Panc1 (cell line): ENCODE results near the gene PPFIA4.

Experiments
- POLR2AphosphoS5 ChIP-seq: IDR thresholded peaks from 2 replicates; pipeline ENCODE4 v1.6.1; 2012; ENCODE audit warnings: mild to moderate bottlenecking, low read depth, low read length, moderate library complexity
- TF ChIP-seq, protein P1 (sequence below): fragments of 450-650 bp; IDR thresholded peaks from 2 replicates; pipeline ENCODE4 v1.5.1; 2017; ENCODE audit warnings: mild to moderate bottlenecking

DNA sequence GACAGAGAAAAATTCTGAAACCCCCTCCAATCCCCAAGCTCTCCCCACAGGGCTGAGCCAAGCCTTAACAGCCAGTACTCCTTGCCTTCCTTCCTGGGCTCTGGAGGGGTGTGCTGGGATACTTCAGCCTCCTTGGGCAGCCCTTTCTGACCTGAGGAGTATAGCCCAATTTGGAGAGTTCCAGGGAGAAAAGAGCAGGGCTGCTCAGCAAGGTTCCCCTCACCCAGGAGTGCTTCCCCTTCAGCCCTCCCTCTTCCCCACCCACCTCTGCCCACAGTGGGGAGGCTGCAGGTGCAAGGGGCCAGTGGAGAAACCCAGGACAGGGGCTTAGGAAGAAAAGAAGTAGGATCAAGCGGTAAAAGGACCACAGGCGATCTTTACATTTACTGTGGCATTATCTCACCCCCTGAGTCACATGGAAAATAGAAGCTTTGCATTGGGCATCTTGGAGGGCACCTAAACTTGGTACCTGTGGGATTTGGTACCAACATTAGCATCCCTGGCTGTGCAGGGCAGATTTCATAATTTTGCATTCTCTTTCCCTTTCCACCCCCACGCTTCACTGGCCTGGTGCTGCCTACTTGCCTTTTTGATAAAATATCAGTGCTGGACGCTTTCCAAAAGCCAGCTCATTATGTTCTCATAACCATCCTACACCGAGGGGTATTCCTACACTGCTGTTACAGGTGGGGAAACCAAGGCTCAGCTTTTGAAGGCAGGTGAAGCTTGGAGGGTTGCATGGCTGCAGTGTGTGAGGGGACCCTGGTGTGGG is 98.4 kb downstream of the PPFIA4 start:
- TF ChIP-seq, protein P1, sequence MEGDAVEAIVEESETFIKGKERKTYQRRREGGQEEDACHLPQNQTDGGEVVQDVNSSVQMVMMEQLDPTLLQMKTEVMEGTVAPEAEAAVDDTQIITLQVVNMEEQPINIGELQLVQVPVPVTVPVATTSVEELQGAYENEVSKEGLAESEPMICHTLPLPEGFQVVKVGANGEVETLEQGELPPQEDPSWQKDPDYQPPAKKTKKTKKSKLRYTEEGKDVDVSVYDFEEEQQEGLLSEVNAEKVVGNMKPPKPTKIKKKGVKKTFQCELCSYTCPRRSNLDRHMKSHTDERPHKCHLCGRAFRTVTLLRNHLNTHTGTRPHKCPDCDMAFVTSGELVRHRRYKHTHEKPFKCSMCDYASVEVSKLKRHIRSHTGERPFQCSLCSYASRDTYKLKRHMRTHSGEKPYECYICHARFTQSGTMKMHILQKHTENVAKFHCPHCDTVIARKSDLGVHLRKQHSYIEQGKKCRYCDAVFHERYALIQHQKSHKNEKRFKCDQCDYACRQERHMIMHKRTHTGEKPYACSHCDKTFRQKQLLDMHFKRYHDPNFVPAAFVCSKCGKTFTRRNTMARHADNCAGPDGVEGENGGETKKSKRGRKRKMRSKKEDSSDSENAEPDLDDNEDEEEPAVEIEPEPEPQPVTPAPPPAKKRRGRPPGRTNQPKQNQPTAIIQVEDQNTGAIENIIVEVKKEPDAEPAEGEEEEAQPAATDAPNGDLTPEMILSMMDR = no peak
- no peak for TF ChIP-seq POLR2AphosphoS5
